Hematopoietic multipotent progenitor cell (in vitro differentiated cells): ENCODE measurements around the gene ZBTB20. TPM values are rescaled to one million over a fixed set of nuclear protein-coding genes. Genes with fewer than 3 reads are reported as not detected.

Source experiments
- DNase-seq, 3 donors: peaks; one replicate each; pipeline ENCODE4 v3.0.0-alpha.2; 2011 to 2015; ENCODE audit warnings: low read depth in 2 of 3, low spot score in 2 of 3
- total RNA-seq: library from RNA; depleted of rRNA; stranded (reverse); fragments of >200 nt; gene quantifications from one replicate; pipeline ENCODE4 v1.2.3, GENCODE V29; 2012

ZBTB20 gene
- total RNA-seq, 1 donor, result 78.4 TPM

GRCh38 chr3:114878114-114878839 is 268.8 kb downstream of the ZBTB20 start:
- no peak for DNase-seq

DNA sequence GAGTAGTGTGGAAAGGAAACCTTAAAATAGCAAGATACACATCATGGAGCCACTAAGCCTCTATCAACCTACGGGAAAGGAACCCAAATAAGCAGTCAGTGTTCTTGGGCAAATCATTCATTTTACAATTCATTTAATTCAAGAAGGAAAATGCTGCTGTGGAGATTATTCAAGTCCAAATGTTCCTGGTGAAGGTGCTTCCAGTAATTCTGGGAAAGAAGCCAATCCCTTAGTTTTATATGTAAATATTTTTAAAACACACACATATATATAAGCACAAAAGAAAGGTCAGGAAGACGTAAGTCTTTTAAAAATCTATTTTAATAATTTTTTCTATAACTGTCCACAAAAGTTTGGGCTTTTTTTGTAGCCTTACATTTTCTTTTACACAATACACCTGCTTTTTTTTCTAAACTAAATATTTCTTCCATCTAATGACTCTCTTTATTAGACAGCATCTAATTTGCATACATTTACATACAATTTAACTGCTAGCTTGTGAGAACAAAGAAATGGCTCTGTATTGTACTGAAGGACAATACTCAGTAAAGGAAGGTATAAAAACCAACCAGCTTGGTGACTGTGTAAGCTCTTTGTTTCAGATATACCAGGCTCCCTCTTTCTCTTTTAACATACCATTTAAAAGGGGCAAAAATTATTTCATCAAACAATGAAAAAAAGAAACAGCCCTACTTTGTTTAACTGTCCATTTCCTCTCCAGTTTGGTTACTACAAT is 269.5 kb downstream of the ZBTB20 start:
- no peak for DNase-seq

DNA sequence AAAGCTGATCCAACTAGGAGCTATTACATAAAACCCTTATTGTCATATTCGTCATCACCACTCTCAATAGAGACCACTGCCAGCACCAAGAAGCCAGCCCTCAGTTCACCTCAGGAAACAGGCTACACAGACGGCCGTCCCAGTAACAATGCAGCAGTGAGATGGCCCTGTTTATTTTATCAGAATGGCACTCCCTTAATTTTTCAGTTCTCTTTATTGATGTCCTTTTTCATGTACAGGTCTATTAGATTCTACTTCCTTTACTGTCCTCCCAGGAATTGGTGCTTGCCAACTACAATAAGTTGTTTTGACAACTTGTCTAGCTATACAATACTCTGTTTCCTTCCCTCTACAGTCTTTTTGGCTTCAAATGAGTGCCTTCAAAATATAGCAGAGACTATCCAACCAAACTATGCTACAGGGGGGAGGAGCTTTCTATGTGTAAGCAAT is 272.5 kb downstream of the ZBTB20 start:
- DNase-seq, result no peak

DNA sequence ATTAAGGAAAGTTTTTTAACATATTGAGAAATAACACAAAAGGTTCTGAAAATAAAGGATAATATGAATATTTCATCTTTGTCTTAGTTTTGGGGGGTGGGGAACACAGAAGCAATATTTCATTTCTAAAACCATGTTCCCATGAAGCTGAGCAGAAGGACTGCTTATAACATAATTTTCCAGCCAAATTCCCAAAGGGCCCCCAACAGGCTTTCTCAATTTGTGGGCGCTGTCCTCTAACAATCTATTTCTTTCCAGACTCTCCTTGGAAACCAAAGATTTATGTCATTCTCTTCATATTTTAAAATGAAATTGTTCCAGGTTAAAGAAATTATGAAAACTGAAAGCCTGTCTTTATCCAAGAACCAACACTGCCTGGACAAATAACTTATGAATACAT is 273.5 kb downstream of the ZBTB20 start:
- no peak for DNase-seq

DNA sequence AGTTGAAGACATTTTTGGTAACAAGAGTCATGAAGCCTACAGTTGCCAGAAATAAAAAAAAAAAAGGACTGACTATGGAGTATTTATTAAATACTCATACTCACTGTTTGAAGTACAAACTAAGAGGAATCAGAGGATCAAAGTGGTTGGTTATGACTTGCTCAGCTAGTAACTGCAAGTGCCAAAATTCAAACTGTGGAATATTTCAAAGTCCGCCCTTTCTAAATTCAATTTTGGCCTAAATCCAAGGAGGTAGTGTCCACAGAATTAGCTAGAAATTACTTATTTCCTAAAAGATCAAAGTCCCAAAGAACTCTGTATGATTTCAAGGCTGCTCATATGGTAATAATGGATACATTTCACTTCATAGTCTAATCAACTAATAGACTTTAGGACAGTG is 274.5 kb downstream of the ZBTB20 start:
- no peak for DNase-seq

- DNase-seq, result no peak
Observed at GRCh38 chr3:114872050-114872449, 275.0 kb downstream of the ZBTB20 start.

DNA sequence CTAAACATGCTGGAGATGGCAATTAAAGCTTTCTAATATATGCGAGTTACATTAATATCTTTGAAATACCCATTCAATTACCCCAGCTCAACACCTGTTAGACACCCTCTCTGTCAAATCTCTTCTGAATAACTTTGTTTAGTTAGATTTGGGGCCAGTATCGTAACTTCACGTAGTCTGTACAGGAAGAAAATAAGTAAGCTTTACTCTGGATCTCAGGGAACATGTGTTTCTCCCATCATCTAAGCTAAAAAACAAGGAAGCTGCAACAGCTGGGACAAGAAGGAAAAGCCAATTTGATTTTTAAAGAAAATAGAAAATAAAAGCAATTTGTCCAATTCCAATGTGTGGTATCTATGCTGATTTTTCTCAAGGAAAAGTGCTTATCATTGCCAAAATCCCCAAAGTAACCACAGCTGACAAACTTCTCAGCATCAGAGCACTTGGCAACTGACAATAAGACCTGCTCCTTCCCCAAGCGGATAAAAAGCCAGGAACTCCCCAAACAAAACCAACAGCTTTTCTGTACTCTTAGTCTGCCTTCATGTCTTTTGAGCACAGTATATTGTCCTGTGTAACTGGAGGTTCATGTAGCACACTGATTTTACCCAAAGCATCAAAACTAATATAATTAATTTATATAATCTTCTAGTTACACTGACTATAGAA is 279.1 kb downstream of the ZBTB20 start:
- DNase-seq, result no peak

DNA sequence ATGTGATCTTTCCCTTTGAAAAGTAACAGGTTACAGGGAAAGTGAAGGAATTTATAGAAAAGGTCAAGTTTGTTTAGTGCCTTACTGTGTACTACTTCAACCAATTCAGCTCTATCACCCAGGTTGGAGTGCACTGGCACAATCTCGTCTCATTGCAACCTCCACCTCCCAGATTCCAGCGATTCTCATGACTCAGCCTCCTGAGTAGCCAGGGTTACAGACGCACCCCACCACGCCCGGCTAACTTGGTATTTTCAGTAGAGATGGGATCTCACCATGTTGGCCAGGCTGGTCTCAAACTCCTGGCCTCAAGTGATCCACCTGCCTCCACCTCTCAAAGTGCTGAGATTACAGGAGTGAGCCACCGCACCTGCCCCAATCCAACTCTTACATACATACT is 279.7 kb downstream of the ZBTB20 start:
- DNase-seq, result no peak

- DNase-seq, result no peak
Observed at GRCh38 chr3:114866430-114866829, 280.7 kb downstream of the ZBTB20 start.

- no peak for DNase-seq
Observed at GRCh38 chr3:114864970-114865369, 282.1 kb downstream of the ZBTB20 start.

GRCh38 chr3:114863848-114864247 is 283.2 kb downstream of the ZBTB20 start:
- peak in 1 of 3 donors; percentile 29 for DNase-seq

- DNase-seq, result no peak
Observed at GRCh38 chr3:114861666-114862065, 285.4 kb downstream of the ZBTB20 start.

DNA sequence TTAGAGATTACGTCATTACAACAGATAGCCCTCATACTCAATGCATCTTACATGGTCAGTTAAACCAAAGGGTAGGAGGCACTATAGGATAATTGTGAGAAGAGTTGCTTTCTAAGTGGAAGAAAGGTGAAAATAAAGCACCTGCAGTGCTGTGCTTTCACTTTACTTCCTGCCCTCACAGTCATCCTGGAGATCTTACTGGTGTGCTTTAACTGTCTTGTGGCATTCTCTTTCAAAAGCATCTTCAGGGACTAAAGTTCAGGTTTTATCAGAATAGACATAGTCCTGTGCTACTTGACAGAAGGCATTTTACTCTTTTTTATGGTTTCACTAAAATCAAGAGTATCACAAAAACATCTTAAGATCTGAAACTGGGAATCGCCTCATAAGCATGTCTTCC is 286.6 kb downstream of the ZBTB20 start:
- DNase-seq, result no peak

DNA sequence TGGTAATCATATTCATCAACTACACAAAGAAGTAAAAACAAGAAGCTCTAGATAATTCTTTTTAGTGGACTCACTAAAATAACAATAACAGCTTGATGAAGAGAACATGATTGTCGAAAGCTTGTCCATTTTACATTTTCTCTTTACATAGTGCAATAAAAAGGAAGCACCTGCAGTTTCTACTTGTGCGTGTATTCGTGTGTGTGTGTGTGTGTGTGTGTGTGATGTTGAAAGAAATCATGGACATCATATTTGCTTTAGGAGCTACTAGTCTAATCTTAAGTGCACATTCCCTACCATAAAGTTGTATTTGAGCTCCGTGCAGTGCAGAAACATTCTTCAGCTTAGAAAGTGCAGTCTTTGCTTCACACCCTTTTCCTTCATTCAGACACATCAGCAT is 288.8 kb downstream of the ZBTB20 start:
- peak in 2 of 3 donors; percentile 63 to 83 for DNase-seq

DNA sequence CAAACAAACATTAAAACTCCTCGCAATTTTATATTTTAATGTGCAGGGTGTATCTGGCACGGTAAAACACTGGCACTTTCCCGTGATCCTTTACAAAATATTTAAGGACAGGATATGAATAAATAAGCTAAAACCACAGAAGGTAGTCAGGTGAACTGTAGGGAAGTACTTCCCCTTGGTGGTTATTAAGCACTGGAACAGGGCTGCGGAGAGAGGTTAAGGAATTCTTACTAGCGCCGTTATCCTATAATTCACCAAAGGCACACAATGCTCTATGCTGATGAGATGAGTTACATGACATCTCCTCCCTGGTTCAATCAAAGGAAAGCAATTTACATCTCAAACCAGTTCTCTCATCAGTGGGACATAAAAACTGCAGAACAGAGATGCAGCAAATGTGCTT is 289.8 kb downstream of the ZBTB20 start:
- no peak for DNase-seq

DNA sequence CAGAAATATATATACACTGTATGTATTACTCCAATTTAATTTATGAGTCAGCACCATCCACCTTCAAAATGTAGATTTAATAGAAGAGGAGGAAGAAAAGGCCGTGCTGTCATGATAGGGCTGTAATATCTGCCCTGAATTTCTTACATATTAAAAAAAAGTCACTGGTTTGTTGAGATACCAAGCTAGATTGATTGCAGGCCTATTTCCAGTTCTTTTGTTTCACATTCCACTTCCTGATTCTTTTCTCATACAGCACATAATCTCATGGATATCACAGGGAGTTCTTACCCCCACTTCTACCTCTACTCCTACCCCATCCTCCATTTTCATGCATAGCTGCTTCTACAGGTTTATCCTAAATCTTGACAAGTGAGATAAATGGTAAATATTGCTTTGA is 290.3 kb downstream of the ZBTB20 start:
- DNase-seq, result no peak

- no peak for DNase-seq
Observed at GRCh38 chr3:114855839-114856238, 291.2 kb downstream of the ZBTB20 start.

GRCh38 chr3:114852966-114853365 is 294.1 kb downstream of the ZBTB20 start:
- DNase-seq, result peak in 1 of 3 donors; percentile 27

DNA sequence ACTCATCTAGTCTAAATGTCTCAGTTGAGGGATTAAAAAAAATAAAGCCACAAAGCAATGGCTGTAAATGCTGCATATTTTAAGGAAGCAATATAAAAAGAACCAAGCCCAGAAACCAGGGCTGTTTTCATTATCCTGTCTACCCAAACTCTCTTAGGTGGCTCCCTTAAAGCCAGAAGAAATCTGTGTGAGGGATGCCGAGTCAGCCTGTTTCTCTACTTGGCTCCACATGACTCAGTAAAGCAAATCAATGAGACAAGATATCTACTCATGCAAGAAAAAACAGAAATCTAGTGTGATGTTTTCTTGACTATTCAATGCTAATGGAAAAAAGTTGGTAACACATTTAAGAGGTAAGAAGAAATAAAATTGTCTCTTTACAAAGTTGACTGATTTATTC is 296.2 kb downstream of the ZBTB20 start:
- DNase-seq, result peak in 1 of 3 donors; percentile 27

DNA sequence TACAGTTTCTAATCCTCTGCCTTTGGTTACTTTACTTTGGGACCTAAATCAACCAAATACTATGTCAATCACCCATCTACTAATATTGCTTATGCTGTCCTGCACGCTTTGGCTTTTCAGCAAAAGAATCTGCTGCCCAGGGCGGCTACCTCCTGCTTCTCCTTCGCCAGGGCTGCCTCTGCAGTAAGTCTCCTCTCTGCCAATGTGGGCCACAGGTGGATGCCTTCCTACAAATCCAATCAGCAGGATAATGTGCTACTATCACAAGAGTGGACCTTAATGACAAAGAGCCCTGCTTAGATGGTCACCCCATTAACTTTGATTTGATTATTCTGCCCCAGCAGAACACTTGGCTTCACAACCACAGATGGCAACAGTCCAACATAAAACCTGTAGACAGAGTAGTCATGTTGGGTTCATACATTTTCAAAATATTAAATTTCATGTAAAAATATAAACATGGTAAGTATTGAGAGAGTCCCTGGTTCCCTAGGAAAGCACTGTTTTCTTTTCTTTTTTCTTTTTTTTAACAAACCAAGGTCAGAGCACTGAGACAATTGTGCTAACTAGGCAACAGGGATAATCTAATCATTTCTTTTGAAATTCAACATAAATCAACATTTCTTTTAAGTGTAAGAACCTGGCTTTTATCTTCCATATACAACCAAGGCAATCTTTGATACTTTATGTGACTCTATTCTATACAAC is 298.3 kb downstream of the ZBTB20 start:
- DNase-seq, result no peak

DNA sequence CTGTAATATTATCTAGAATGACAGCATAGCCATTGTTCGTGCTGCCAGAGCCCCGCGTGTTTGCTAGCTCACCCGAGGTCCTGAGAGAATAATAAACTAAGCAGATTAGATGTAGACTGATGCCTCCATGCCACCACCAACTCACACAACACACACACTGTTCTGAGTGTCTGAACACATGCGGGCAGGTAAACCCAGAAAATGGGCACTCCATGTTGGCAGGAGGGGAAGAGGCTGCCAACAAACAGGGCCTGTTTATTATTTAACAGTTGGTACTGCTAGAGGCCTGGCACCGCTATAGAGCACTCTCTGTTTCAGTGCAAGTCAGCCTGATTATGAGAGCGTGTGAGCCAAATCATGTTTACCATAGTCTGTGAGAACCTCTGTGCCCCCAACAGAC is 299.0 kb downstream of the ZBTB20 start:
- DNase-seq, result no peak
